Measurements from ENCODE around the gene SLC35F4. TPM values are rescaled to one million over a fixed set of nuclear protein-coding genes. Genes with fewer than 3 reads are reported as not detected.

The SLC35F4 gene
- total and polyA plus RNA-seq, 2 of the 4 experiments (the other 2 are of a cell fraction) = not detected

- Histone ChIP-seq H2BK15ac (ENCODE audit: low read depth, low read length) (no peak overlapping the region), H2AK5ac (ENCODE audit: low read depth, low read length) (no peak overlapping the region), H3K18ac (ENCODE audit: low read depth, low read length) (no peak overlapping the region), H3K23ac (ENCODE audit: low read depth, low read length) (no peak overlapping the region), H3K27me3 (ENCODE audit: control insufficient read depth, insufficient read depth, low read length) (no peaks in the 10 kb centered on the region), H3K9me3 (ENCODE audit: control insufficient read depth, insufficient read depth, low read length) (peaks cover 5% of the 10 kb centered on the region; the same call in 1 of the 2 replicates), H3K4me2 (ENCODE audit: low read depth, low read length) (no peak overlapping the region), H2BK5ac (ENCODE audit: low read depth, low read length, poor library complexity, severe bottlenecking) (no peak overlapping the region), H4K91ac (ENCODE audit: insufficient read depth, low read depth, low read length) (no peak overlapping the region), H3K9ac (ENCODE audit: low read depth, low read length) (no peak overlapping the region), H4K8ac (ENCODE audit: low read depth in 2 of 2, low read length in 2 of 2) (no peak overlapping the region), H3K4me1 (ENCODE audit: control insufficient read depth, insufficient read depth, low read length) (no peaks in the 10 kb centered on the region), H2AK9ac (replicated peaks; ENCODE audit: low read depth, low read length, poor library complexity) (no peak overlapping the region), H3K14ac (replicated peaks; ENCODE audit: low read depth, low read length) (no peak overlapping the region), H3K4ac (ENCODE audit: low read depth, low read length) (no peak overlapping the region), H2AFZ (replicated peaks; ENCODE audit: low read length, poor library complexity) (no peak overlapping the region), H2BK20ac (ENCODE audit: low read depth, low read length) (no peak overlapping the region), H3K36me3 (ENCODE audit: control insufficient read depth, insufficient read depth, low read length) (no peaks in the 10 kb centered on the region), H3K27ac (ENCODE audit: insufficient read depth, low read length) (no peak overlapping the region), H3K79me1 (ENCODE audit: low read depth in 1 of 2, low read length in 2 of 2) (no peaks in the 10 kb centered on the region), H3K9me1 (ENCODE audit: insufficient read depth, low read length) (no peaks in the 10 kb centered on the region), H3K56ac (ENCODE audit: extremely low read depth, insufficient read depth, low read length) (no peak overlapping the region), H4K5ac (ENCODE audit: low read depth, low read length) (no peak overlapping the region), H4K20me1 (ENCODE audit: insufficient read depth, low read length) (no peaks in the 10 kb centered on the region), H3K4me3 (ENCODE audit: insufficient read depth, low read depth, low read length) (no peak overlapping the region), H2BK120ac (ENCODE audit: low read depth, low read length) (no peak overlapping the region)
- DNase-seq = no peak
- WGBS, 2 experiments (ENCODE audit: extremely low coverage in 2 of 2, insufficient read length in 1 of 2) = no CpG with 5 or more reads among the region's 3 CpGs
- intact Hi-C loops (cut with micrococcal nuclease) = no loop called here
- TF ChIP-seq POLR2A (IDR thresholded peaks at IDR 0.05; ENCODE audit: low read depth, low read length) = no peak
- TF ChIP-seq BHLHE40 (IDR thresholded peaks at IDR 0.05; ENCODE audit: low read depth, low read length) = no peak
- TF ChIP-seq CHD1 (IDR thresholded peaks at IDR 0.05; ENCODE audit: low read depth, low read length) = no peak
- TF ChIP-seq MAZ (IDR thresholded peaks at IDR 0.05; ENCODE audit: borderline replicate concordance, low read depth, low read length) = no peak
- no peak for TF ChIP-seq MXI1 (IDR thresholded peaks at IDR 0.05; ENCODE audit: borderline replicate concordance, low read depth, low read length)
- TF ChIP-seq RFX5 (IDR thresholded peaks at IDR 0.05; ENCODE audit: low read depth, low read length) = no peak
- TF ChIP-seq CEBPB (IDR thresholded peaks at IDR 0.05; ENCODE audit: low read depth, low read length) = no peak
- TF ChIP-seq SMC3 (IDR thresholded peaks at IDR 0.05; ENCODE audit: low read depth, low read length) = no peak
- TF ChIP-seq USF2 (IDR thresholded peaks at IDR 0.05; ENCODE audit: low read depth, low read length) = no peak
- no peak for TF ChIP-seq FOS (IDR thresholded peaks at IDR 0.05; ENCODE audit: low read depth, low read length)
- no peak for TF ChIP-seq RCOR1 (IDR thresholded peaks at IDR 0.05; ENCODE audit: insufficient replicate concordance, low read length)
- TF ChIP-seq RAD21 (IDR thresholded peaks at IDR 0.05; ENCODE audit: low read length) = no peak
- TF ChIP-seq CTCF (conservative IDR thresholded peaks at IDR 0.05; ENCODE audit: low read depth, low read length) = no peak
- ChIA-PET POLR2A (ENCODE audit: unreplicated experiment) (no interaction called here), CTCF (no interaction called here)
- in situ Hi-C loops (cut with MboI; ENCODE audit: low sequenced_read_pairs) = no loop called here
- dilution Hi-C loops (cut with HindIII; ENCODE audit: low sequenced_read_pairs, unreplicated experiment) = no loop called here
- no peak for ATAC-seq (ENCODE audit: low read depth)
- no TSS peak for BruUV-seq (replicated peaks)
Measured at GRCh38 chr14:57732463-57733285, 133.2 kb downstream of the SLC35F4 start.
